Cardiac muscle cell (in vitro differentiated cells and primary cell): ENCODE data around the gene CPB2. TPM values are rescaled to one million over a fixed set of nuclear protein-coding genes. Genes with fewer than 3 reads are reported as not detected.

Experiments used
- DNase-seq, 2 donors: peaks; one replicate each; pipeline versions ENCODE4 v3.0.0 to v3.0.0-alpha.2; 2010 to 2017; ENCODE audit warnings: low read depth in 1 of 2, low spot score in 1 of 2
- H3K27ac ChIP-seq: fragments of 200-600 bp; sonication (generic); 2 replicates; pipeline ENCODE4 v1.5.1; 2016
- H3K27me3 ChIP-seq: fragments of 200-600 bp; sonication (generic); 2 replicates; pipeline ENCODE4 v1.6.0; 2016; ENCODE audit warnings: control low read depth
- H3K36me3 ChIP-seq: fragments of 200-600 bp; sonication (generic); 2 replicates; pipeline ENCODE4 v1.5.1; 2016; ENCODE audit warnings: control low read depth
- H3K4me1 ChIP-seq: fragments of 200-600 bp; sonication (generic); 2 replicates; pipeline ENCODE4 v1.8.1; 2017; ENCODE audit warnings: low read depth, mild to moderate bottlenecking, mixed run types
- H3K4me3 ChIP-seq: fragments of 200-600 bp; sonication (generic); 2 replicates; pipeline ENCODE4 v1.5.1; 2016; ENCODE audit warnings: mild to moderate bottlenecking
- H3K9me3 ChIP-seq: fragments of 200-600 bp; sonication (generic); 2 replicates; pipeline ENCODE4 v1.5.1; 2017; ENCODE audit warnings: low read depth, mild to moderate bottlenecking, control low read depth
- CTCF ChIP-seq: IDR thresholded peaks from 2 replicates; pipeline ENCODE4 v1.5.1; 2012; ENCODE audit warnings: low read depth, mild to moderate bottlenecking, low read length
- polyA plus RNA-seq: library from polyadenylated mRNA; unstranded; fragments of >200 nt; fragmentation: Nextera tagmentation; extraction: Ambion mirVana; gene quantifications from 2 replicates; pipeline ENCODE4 v1.2.1, GENCODE V29; 2016
- total RNA-seq: library from RNA; depleted of rRNA; stranded (reverse); fragments of >200 nt; gene quantifications from 2 replicates; pipeline ENCODE4 v1.2.3, GENCODE V29; 2016

CPB2 gene
- total and polyA plus RNA-seq, 2 experiments from 2014 or later: not detected

GRCh38 chr13:46041419-46041839, 63.4 kb downstream of the CPB2 start:
- H3K36me3 ChIP-seq: peaks cover 21% of the 10 kb centered on the region
- DNase-seq: no peak
- H3K27ac ChIP-seq: no peak overlapping the region
- H3K4me3 ChIP-seq: no peak overlapping the region
- H3K9me3 ChIP-seq: no peaks in the 10 kb centered on the region
- no peak for TF ChIP-seq CTCF
- no peaks in the 10 kb centered on the region for H3K4me1 ChIP-seq
- no peaks in the 10 kb centered on the region for H3K27me3 ChIP-seq

- Histone ChIP-seq H3K36me3 (peaks cover 21% of the 10 kb centered on the region), H3K4me3 (no peak overlapping the region), H3K9me3 (no peaks in the 10 kb centered on the region), H3K27ac (no peak overlapping the region), H3K4me1 (no peaks in the 10 kb centered on the region), H3K27me3 (no peaks in the 10 kb centered on the region)
- DNase-seq: no peak
- no peak for TF ChIP-seq CTCF
Measured at GRCh38 chr13:46040763-46041162, 64.1 kb downstream of the CPB2 start.

- no peak for DNase-seq
- no peaks in the 10 kb centered on the region for H3K9me3 ChIP-seq
- no peak overlapping the region for H3K4me3 ChIP-seq
- H3K4me1 ChIP-seq: no peaks in the 10 kb centered on the region
- no peak for TF ChIP-seq CTCF
- H3K27me3 ChIP-seq: no peaks in the 10 kb centered on the region
- no peak overlapping the region for H3K27ac ChIP-seq
- peaks cover 21% of the 10 kb centered on the region for H3K36me3 ChIP-seq
Measured at GRCh38 chr13:46039411-46040182, 65.2 kb downstream of the CPB2 start.

GRCh38 chr13:46038296-46038695, 66.5 kb downstream of the CPB2 start:
- Histone ChIP-seq H3K27ac (no peak overlapping the region), H3K27me3 (no peaks in the 10 kb centered on the region), H3K36me3 (peaks cover 21% of the 10 kb centered on the region), H3K4me3 (no peak overlapping the region), H3K4me1 (no peaks in the 10 kb centered on the region), H3K9me3 (no peaks in the 10 kb centered on the region)
- no peak for TF ChIP-seq CTCF
- no peak for DNase-seq

GRCh38 chr13:46035066-46035465, 69.8 kb downstream of the CPB2 start:
- TF ChIP-seq CTCF: no peak
- H3K4me1 ChIP-seq: no peaks in the 10 kb centered on the region
- H3K36me3 ChIP-seq: peaks cover 17% of the 10 kb centered on the region
- no peak for DNase-seq
- H3K9me3 ChIP-seq: no peaks in the 10 kb centered on the region
- H3K27me3 ChIP-seq: no peaks in the 10 kb centered on the region
- no peak overlapping the region for H3K27ac ChIP-seq
- no peak overlapping the region for H3K4me3 ChIP-seq
